Renal cortical epithelial cell (primary cell): ENCODE measurements around the gene ALG3. TPM values are rescaled to one million over a fixed set of nuclear protein-coding genes. Genes with fewer than 3 reads are reported as not detected.

Source experiments
- DNase-seq: peaks from one replicate; pipeline ENCODE4 v3.0.0-alpha.2; 2011; ENCODE audit warnings: low read depth
- total RNA-seq: library from RNA; depleted of rRNA; stranded (reverse); fragments of >200 nt; gene quantifications from 2 replicates; pipeline ENCODE4 v1.2.3, GENCODE V29; 2014

ALG3 gene
- total RNA-seq, 1 donor from 2014 or later = 43.2 TPM

- no peak for DNase-seq
Measured at GRCh38 chr3:184196536-184196935, 52.2 kb downstream of the ALG3 start.

DNA sequence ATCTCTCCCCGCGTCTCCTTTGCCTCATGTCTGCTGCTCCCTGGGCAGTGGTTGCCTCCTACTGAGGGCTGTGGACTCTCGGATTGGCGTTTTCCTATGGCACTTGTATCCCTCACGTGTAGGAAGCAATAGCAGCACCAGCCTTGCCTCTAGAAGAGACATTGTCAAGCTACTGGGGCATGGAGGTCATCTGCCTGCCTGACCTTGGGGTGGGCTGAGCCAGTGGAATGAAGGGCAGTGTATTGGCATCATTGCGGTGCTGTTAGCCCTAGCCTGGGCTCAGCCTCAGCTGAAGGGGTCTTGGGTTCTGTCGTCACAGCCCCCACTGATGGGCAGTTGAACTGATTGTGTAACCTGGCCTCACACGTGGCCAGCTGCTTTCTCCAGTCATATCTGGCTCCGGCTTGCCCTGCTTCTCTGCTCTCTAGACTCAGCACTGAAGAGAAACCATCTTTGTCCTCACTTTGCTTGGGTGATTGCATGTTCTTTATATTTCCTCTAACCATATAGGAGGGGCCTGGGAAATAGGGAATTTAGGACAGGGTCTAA lies 54.7 kb downstream of the ALG3 start:
- DNase-seq = no peak

DNA sequence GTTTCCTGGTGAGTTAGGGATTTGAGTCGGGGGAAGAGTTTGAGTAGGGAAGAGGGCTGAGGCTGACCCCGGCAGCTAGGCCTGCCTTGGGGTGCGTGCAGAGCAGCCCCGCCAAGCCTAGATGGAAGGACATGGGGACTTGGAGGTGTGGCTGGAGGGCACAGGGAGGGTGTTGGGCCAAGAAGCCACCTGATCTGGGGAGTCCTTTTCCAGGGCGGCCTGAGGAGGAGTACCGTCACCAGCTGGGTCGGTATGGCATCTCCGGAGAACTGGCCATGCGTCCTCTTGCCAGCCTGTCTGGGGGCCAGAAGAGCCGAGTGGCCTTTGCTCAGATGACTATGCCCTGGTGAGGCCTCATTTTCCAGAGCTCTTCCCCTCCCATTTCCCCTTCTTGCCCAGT lies 55.9 kb downstream of the ALG3 start:
- no peak for DNase-seq

Other genes with a start within 250 kb of the ALG3 start
- 12.0 and 93.6 TPM in 2 replicates for gene ABCC5, start 231.1 kb downstream of the ALG3 start, total RNA-seq
- gene HTR3D, start 217.2 kb downstream of the ALG3 start, total RNA-seq = 0.10 TPM in 1 of 2 replicates, not detected in the other
- gene HTR3C, start 195.9 kb downstream of the ALG3 start, total RNA-seq = not detected in 2 replicates
- gene HTR3E, start 151.9 kb downstream of the ALG3 start, total RNA-seq = not detected in 2 replicates
- gene EIF2B5, start 113.6 kb downstream of the ALG3 start, total RNA-seq = 36.1 and 43.8 TPM in 2 replicates
- gene DVL3, start 93.6 kb downstream of the ALG3 start, total RNA-seq = 16.8 and 63.6 TPM in 2 replicates
- 299 and 523 TPM in 2 replicates for gene AP2M1, start 74.1 kb downstream of the ALG3 start, total RNA-seq
- gene ABCF3, start 62.8 kb downstream of the ALG3 start, total RNA-seq = 17.9 and 53.3 TPM in 2 replicates
- gene VWA5B2, start 19.4 kb downstream of the ALG3 start, total RNA-seq = 0.10 TPM in 1 of 2 replicates, not detected in the other
- gene EEF1AKMT4, start 710 bp upstream of the ALG3 start, total RNA-seq = 4.3 and 4.7 TPM in 2 replicates
- 0.10 TPM in 1 of 2 replicates, not detected in the other for gene CAMK2N2, start 12.6 kb upstream of the ALG3 start, total RNA-seq
- not detected in 2 replicates for gene ECE2, start 27.1 kb upstream of the ALG3 start, total RNA-seq
- 423 and 840 TPM in 2 replicates for gene PSMD2, start 50.3 kb upstream of the ALG3 start, total RNA-seq
- gene EIF4G1, start 65.6 kb upstream of the ALG3 start, total RNA-seq = 195 and 527 TPM in 2 replicates
- 16.8 and 24.2 TPM in 2 replicates for gene FAM131A, start 88.6 kb upstream of the ALG3 start, total RNA-seq
- gene CLCN2, start 112.6 kb upstream of the ALG3 start, total RNA-seq = 1.7 and 3.5 TPM in 2 replicates
- gene POLR2H, start 112.7 kb upstream of the ALG3 start, total RNA-seq = 97.3 and 161 TPM in 2 replicates
- 0.35 and 0.69 TPM in 2 replicates for gene THPO, start 129.2 kb upstream of the ALG3 start, total RNA-seq
- 3.0 and 23.9 TPM in 2 replicates for gene CHRD, start 131.1 kb upstream of the ALG3 start, total RNA-seq